Stimulated activated CD4-positive, alpha-beta T cell treated with anti-CD3 and anti-CD28 coated beads, Interleukin-1b, Interleukin-23, amount 100 ng/mL, for 4 hours (primary cell): ENCODE results near the gene BLMH.
"Not testable (repeated sequence)": the region's sequence is repeated elsewhere in the genome, so short reads cannot be mapped to it uniquely, and the experiment has no call there.

Experiments used
- DNase-seq, 2 donors: peaks; one replicate each; pipeline ENCODE4 v3.0.0-alpha.2; 2020; ENCODE audit warnings: low read depth in 2 of 2

BLMH gene

DNA sequence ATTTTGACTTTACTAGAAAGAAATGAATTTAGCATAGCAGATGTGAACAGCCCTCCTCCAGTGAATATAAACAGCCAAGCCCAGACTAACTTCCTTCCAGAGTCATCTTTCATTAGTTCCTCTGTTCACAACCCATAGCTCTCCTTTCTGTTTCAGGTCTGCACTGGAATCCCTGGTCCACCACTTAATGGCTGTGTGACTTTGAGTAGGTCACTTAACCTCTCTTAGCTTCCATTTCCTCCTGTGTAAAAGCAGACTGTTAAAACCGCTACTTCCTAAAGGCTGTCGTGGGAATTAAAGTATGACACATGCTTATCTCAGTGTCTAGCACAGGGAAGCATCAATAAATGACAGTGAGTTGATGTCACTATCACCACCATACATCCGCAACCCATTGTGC lies 63.7 kb downstream of the BLMH start:
- DNase-seq: no peak

DNA sequence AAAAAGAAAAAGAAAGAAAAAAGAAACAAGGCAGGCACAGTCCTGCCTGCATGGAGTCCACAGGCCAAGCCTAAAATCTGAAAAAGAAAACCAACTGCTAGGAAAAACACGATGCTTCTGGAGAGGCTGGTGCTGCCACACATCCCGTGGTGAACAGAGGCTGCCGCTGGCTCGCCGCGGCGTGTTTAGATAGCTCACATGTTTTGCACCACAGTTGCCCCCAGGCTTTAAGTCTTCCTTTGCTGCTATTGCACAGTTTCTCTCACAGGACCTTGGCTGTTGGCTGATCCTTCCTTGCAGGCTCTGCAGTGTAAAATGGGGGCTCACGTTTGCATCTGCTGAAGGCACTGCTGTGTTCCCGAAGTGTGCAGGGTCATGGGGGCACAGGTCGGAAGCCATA lies 64.9 kb downstream of the BLMH start:
- DNase-seq: no peak

DNA sequence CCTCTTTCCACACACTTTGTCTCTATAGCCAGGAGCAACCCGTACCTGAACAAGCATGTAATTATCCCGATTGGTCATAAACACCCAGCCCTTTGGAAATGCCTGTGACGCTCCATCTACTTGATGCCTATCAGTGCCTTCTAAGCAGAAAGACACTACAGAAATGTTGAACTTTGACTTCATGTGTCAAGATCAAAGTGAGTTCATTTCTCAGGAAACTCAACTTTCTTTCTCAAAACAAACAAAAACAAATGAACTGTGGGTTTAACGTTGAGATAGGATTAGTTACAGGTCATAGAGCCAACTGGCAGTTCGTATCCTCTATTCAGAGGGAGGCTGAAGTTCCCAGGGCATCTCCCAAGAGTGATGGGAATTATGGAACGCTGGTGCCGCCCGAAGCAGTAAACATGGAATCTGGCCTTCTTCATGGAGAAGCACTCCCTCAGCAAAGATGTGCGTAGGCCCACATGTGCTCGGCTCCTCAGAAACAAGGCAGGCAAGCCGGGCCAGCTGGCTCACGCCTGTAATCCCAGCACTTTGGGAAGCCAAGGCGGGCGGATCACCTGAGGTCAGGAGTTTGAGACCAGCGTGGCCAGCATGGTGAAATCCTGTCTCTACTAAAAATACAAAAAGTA lies 65.7 kb downstream of the BLMH start:
- no peak for DNase-seq

DNA sequence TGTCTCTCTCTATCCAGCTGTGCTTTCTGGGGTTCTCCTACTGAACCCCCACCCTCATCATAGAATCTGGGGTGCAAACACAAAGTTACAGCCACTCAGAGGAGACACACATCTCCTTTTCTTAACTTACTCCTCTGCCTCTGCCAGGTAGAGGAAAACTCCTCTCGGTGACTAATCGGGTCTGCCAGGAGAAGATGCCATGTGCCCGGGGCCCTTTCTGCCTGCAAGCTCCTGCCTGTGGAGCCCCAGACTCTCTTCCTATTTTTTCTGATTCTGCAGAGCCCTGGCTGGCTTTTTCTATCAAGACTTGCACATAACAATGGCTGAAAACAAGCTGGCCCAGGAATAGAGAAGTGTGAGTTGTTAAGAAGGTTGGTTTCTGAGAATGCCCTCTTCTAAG lies 66.6 kb downstream of the BLMH start:
- DNase-seq: no peak

DNA sequence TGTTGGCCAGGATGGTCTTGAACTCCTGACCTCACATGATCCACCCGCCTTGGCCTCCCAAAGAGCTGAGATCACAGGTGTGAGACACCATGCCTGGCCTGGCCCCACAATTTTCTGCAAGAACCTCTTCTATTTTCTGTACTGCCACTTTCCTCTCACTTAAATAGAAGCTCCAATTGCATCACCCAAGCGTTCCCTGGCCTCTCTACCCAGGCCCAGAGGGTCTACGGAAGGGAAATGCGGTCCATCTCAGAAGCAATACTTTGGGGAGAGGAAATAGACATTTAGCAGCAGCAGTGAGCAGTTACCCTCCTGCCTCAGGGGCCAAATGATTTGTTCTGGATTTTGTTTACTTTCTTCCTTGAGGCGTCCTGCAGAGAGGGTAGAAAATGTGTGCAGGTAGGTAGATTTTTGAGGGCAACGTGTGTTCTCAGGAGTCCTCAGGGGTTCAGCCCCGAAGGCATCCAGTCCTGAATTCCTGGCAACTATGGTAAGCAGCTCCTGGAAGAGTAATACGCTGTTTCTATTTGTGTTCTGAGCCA lies 67.3 kb downstream of the BLMH start:
- DNase-seq: no peak

DNA sequence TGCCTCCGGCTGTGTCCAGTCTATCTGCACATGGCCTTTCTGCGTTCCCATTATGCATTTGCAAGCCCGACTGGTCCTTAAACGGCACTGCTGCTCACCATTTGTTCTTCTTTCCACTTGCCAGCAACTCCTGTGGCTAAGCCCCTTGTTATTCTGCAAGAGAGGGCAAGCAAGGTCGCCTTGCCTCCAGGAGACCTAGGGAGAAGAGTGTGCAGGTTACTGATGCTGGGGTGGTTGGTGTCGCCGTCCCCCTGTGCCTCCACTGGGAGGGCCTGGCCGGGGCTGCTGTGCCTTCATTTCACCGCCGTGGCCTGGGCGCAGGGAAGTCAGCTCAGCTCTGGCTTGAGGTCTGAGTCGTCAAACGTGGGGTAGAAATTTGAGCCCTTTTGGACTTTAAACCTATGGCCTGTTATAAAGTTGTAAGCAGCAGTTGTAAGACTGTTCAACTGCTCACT lies 69.0 kb downstream of the BLMH start:
- no peak for DNase-seq

DNA sequence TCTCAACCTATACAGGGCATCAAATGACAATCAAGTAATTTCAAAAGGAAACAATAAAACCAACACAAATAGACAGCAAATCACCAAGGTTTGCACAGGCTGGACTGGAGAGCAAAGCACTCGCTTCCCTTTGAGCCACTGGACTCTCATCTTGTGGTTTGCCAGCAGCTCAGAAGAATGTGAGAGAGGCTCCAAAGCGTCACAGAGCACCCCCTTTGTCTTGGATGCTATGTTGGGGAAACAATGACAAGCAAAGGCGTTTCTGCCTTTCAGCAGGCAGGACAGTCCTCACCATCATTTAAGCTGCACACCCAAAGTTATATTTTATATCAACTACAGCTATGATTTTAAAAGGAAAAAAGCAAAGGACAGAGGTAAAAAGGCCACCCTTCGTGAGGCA lies 69.5 kb downstream of the BLMH start:
- DNase-seq: no peak

DNA sequence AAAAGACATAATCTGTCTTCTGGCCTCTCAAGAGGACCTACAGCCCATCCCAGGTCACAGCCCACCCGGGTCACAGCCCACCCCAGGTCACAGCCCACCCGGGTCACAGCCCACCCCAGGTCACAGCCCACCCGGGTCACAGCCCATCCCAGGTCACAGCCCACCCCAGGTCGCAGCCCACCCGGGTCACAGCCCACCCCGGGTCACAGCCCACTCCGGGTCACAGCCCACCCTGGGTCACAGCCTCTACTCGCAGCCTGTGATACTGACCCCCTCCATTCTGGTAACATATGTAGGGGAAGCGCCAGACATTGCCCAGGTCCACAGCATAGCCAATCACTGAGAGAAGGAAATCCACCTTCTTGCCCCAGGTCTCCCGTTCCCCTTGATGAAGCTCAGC lies 70.4 kb downstream of the BLMH start:
- DNase-seq: no peak

DNA sequence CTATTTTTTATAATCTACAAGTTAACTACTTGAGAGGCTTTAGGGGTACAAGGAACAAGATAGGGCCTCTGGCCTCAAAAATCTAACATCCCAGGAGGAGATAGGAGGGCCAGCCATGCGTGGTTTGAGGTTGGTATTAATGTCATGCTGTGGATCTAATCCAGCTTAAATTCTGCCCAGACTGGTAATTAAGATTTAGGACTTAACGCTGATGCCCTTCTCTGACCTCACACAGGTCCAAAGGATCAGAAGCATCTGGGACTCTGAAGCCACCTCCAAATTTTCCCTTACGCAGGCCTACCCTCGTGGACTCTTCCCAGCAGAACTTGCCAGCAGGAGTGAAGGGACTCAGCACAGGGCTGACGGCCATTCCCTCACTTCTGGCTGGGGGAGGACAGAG lies 71.3 kb downstream of the BLMH start:
- no peak for DNase-seq

DNA sequence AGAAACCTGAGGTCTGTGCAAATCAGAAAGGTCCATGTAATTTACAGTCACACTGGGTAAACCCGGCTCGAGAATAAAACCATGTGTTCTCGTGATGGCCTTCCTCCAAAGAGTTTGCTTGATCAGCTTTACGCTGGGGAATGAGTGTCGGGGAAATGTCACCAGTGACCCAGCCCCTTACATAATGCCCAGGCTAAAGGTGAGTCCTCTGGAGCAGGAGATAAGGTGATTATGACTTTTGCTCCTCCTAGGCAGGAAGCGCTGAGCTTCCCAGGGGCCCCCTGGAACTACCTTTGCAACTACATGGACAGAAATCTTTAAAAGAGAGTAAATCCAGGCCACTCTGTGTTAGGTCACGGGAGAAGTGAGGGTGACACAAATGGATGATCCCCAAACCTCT lies 71.9 kb downstream of the BLMH start:
- no peak for DNase-seq

DNA sequence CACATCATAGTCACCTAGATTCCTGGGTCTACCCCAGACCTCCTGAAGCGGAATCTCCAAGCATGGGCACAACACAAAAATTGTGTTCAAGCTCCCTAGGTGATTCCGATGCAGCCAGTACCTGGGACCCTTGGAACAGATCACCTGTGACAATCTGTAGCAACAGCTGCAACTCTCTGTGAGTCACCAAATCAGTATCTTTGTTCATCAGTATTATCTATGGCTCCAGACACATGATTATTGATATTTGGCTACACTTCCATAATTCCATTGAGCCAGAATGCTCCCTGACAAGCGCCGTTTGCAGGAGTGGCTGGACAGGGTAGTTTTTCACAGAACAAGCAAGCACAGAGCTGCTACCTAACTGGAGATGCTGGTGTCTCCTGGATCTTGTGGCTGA lies 72.4 kb downstream of the BLMH start:
- no peak for DNase-seq

DNA sequence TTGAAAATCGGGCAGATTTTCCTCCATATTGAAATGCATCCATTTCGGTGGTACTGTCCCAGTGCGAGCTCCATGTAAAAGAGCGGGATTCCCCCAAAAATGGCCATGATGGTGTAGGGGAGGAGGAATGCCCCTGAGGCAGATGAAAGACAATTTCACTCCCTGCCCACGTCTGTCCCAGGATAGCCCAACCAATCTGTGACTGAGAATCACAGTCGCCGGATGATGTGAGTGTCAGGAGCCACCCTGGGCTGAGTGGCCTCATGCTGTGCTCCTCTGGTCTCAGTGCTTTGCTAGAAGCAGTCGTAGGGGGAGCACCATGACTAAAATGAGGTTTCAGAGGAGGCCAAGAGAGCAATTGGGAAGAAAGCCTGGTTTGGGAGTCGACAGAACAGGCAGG lies 72.9 kb downstream of the BLMH start:
- DNase-seq: no peak

DNA sequence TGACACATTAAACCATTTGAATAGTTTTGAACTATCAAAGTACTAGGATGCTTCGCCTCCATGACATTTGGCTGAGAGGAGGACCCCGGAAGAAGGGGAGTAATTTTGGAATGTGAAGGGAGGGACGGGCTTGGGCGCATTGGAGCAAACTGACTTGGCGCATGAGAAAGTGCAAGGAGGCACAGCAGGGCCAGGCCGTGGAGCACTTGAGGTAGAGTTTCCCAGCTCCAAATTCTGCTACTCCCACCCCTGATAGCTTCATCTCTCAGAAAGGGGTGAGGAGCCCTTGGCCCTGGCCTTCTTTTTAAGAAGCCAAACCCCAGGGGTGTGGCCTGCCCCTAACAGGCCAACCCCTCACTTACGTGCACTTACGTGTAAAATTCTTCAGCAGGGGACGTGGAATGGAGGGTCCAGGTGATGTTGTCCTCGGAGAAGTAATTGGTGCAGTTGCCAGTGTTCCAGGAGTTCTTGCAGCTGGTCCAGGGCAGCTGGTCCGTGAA lies 73.9 kb downstream of the BLMH start:
- no peak for DNase-seq

DNA sequence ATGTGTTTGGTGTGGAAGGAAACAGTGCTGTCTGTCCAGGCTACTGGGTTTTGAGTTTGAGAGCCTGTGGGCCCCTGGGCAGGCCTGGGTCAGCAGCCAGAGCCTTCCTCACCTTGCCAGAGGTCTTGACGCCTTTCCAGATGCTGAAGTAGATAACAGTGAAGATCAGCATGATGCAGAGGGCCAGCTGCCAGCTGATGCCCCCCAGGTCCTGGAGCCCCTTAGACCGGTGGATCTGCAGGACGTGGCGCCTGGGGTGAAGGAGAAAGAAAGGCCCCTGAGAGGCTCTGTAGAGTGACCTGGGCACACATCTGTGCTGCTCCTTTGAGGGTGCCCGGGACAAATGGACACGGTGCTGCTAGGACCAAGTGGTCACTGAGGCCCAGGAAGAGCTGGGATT lies 74.7 kb downstream of the BLMH start:
- no peak for DNase-seq

DNA sequence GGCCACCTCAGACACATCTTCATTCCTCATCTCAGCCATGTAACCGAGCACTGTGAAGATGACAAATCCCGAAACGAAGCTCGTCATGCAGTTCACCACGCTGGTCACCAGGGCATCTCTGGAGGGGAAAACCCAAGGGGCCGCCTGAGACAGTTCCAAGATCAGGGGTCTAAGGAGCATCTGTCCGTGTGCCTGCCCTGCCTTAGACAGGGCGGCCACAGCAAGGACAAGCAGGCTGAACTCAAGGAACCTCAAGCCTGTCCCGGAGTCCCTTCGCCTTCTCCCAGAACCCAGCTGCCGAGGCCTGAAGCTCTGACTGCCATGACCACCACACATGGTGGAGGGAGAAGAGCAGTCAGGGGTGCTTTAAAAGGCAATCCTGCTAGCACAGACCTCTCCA lies 79.0 kb downstream of the BLMH start:
- DNase-seq: no peak

DNA sequence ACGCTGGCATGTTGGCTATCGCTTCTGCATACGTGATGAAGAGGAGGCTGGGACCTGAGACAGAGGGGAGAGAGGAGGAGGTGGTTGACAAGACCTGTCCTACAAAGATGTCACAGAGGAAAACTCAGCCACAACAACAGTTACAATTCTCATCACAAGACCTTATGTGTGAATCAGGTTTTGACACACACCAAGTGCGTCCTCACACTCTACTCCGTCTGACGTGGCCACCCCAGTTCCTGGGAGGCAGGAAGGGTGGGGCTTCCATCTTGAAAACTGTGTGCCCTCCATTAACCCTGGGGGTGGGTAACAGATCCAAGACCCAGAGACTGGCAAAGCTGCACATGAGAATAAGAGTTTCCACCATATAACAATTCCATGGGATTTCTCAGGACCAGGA lies 80.4 kb downstream of the BLMH start:
- DNase-seq: no peak

DNA sequence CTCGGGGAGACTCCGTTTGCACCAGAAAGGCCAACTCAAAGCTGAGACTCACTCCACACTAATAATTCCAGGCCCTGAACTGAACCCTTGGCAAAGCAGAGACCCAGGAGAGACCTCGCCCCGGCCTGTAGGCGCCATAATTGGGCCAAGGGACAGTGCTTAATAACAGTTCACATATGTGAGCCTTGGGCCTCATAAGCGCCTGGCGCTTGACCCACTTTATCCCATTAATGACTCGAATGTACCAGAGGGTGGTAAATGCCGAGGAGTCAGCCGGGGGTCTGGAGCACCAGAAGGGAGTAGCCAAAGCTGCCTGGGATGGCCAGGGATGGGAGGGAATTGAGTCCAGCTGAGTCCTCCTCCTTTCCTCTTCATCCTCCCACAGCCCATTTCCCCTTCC lies 80.8 kb downstream of the BLMH start:
- no peak for DNase-seq

DNA sequence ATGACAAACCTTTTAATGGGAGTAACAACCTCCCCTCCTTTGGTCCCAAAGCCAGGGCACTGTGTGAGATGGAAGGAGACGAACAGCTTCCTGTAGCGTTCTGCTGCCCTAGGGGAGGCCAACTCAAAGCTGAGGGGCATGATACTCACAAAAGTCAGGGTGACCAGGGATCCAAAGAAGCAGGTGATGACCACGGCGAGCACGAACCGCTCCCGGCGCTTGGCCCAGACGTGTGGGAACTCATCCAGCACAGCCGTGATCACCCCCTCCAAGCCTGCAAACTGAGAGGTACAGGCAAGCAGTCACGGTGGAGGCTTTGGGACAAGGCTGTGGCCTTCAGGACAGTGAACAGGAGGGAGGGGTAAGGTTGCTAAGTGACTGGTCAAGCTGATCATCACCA lies 81.4 kb downstream of the BLMH start:
- DNase-seq: no peak

DNA sequence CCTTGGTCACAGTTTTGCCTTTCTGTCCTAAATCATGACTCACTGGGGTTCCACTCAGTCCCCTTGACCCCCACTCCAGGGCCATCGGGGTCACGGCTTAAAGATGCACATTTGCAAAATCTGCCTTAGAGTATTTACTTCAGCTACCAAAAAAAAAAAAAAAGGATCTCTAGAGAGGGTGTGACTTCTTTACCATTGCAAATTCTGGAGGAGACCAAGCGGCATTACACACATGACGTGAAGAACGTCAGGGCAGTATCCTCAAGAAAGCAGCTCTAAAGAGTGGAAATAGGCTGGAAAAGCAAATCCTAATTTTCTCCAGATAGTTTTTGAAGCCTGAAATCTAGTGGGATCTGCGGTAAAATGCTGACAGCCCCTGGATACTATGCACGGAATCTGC lies 81.8 kb downstream of the BLMH start:
- DNase-seq: no peak

DNA sequence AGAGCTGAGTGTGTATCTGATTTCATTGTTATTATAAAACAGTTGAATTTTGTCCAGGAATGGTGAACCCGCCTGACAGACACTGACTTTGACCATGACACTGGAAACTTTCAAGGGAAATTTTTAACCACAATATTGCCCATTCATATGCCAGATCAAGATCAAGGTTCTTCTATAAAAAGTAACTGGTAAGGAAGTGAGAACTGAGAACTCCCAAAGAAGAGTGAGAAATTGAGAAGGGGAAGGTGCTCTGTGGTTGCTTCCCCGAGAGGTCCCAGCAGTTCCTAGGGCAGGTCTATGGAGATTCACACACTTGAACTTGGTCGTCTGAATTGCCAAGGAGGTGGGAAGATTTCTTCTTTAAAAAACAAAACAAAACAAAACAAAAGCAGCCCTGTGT lies 83.5 kb downstream of the BLMH start:
- DNase-seq: no peak

DNA sequence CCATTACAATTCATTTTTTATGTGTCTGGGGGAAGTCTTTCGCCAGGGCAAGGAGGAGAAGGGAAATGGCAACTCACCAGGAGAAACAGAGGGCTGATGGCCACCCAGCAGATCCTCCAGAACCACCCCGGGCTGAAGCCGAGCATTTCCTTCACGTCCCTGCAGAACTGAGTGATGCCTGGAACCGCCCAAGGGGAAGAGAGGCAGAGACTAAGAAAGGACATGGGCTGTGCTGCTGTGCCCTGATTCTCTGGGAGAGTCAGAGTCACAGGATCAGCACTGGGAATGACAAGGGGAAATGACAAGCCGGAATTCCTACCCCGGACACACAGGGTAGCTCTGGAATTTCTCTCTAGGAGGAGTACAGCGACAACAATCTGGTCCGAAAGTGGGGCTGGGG lies 84.1 kb downstream of the BLMH start:
- no peak for DNase-seq

DNA sequence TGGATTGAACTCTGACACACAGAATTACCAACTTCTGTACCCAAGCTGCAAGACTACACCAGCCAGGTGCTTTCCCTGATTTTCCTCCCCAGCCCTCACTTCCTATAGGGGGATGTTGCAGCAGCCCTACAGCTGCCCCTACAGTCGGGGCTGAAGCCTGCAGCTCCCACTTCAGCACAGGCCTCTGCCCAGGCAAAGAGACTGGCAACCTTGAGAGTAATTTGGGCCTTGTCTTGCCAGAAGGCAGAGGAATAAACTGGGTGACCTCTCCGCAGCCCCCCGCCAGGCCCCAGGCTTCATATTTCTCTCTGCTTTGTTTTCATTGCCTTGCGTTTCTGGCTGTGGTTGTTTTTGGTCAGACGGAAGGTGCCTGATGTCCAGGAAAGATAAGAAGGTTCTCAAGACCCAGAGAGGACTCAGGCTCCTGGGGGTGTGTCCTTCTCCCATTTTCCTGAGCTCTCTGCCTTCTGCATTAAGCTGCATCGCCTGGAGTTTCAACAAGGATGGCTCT lies 88.2 kb downstream of the BLMH start:
- no peak for DNase-seq

DNA sequence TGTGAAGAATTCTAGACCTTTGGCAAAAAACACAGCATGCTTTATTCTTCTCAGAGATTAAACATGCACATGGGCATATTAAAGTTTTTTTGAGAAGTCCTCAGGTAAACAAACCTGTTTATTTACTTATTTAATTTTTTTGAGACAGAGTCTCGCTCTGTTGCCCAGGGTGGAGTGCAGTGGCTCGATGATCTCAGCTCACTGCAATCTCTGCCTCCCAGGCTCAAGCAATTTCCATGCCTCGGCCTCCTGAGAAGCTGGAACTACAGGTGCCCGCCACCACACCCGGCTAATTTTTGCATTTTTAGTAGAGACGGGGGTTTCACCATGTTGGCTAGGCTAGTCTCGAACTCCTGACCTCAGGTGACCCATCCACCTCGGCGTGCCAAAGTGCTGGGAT lies 91.1 kb downstream of the BLMH start:
- DNase-seq: not testable (repeated sequence)

DNA sequence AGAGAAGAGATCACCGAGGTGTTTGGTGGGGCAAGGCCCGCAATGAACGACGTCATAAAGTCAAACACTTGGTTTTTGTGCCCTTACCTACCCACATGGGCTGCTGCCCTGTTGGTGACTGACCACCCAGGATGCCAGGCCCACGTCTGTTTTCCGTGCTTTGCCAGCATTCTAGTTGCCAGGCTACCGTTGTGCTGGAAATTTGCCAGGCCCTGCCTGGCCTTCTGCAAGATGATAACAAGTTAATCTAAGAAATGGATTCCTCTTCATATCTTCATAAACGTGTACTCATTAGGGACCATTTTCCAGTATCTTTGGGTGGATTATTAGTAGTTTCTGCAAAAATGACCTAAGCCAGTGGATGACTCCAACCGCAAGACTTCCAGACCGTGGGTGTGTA lies 91.6 kb downstream of the BLMH start:
- no peak for DNase-seq
